SK-N-DZ (cell line): ENCODE results near the gene MPG.

Source experiments
- DNase-seq: peaks from one replicate; pipeline ENCODE4 v3.0.0-alpha.2; 2015; ENCODE audit warnings: low spot score

MPG gene

DNA sequence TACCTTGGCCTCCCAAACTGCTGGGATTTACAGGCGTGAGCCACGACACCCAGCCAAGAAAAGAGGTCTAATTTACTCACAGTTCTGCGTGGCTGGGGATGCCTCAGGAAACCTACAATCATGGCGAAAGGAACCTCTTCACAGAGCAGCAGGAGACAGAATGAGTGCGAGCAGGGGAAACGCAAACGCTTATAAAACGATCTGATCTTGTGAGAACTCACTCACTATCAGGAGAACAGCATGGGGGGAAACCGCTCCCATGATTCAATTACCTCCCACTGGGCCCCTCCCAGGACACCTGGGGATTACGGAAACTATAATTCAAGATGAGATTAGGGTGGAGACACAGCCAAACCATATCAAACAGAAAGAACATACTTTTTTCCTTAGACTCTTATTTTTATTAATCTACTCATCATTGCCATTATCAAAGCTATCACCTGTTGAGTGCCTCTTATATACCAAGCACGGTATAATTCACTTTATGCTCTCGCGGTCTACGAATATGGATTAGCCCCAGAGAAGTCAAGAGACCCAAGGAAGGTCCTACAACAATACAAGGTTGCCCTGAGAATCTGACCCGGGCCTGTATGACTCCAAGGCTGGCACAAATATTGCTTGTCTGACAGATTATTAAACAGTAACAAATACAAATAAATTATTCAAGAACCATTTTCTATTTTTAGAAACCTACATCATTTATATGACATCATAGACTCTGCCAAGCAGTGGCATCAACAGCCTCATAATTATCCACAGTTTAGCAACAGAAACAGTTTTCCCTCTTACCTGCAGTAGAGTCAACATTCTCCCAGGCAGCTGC, 27.0 kb upstream of the MPG start:
- DNase-seq: no peak

DNA sequence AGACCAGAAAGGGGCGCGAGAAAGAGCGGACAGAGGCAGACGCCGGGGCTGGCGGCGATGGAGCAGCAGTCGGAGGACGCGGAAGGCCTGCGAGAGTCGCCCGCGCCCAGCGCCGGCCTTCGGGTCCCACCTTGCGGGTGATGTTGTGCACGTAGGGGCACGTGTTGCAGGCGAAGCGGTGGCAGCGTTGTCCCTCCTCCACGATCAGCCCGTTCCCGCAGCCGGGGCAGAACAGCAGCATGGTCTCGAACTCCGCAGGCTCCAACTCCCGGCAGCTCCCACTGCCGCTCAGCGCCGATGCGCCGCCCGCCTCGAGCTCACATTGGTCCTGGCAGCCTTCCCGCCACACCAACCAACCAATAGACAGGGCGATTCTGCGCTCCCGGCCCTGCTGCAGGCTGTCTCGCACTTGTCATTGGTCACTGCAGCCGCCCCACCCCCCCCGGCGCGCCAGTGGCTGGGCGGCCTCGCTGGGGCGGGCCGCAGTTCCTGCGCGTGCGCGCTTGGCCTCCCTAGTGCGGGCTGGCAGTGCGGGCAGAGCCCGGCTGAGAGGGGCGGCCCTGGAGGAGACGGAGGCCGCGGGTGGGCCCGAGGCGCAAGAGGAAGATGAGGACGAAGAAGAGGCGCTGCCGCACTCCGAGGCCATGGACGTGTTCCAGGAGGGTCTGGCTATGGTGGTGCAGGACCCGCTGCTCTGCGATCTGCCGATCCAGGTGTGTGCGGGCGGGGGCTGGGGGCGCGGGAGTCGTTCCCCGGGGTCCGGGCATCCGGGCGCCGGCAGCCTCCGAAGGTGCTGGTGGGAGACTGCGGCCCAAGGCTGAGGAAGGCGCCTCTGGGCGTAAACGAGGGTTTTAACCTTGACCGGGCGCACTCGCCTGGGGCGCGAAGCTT, 24.4 kb upstream of the MPG start, which contains the start of the genes POLR3K and SNRNP25:
Gene POLR3K (minus strand): TSS at position 263 of the 891 bp plus-strand sequence. CDS start 22 bp downstream, at position 241.
Gene SNRNP25 (plus strand): TSS at position 483 of the 891 bp plus-strand sequence. CDS start 189 bp downstream, at position 672.
- peak; percentile 99 for DNase-seq

DNA sequence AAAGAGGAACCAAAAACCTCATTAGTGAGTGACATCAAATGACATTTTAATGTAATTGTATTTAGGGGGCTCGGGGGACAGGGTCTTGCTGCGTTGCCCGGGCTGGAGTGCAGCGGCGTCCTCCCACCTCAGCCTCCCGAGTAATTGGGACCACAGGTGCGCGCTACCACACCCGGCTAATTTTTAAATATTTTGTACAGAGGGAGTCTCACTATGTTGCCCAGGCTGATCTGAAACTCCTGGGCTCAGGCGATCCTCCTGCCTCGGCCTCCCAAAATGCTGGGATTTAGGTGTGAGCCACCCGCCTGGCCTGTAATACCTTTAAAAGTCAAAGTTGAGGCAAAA, 23.8 kb upstream of the MPG start:
- no peak for DNase-seq

DNA sequence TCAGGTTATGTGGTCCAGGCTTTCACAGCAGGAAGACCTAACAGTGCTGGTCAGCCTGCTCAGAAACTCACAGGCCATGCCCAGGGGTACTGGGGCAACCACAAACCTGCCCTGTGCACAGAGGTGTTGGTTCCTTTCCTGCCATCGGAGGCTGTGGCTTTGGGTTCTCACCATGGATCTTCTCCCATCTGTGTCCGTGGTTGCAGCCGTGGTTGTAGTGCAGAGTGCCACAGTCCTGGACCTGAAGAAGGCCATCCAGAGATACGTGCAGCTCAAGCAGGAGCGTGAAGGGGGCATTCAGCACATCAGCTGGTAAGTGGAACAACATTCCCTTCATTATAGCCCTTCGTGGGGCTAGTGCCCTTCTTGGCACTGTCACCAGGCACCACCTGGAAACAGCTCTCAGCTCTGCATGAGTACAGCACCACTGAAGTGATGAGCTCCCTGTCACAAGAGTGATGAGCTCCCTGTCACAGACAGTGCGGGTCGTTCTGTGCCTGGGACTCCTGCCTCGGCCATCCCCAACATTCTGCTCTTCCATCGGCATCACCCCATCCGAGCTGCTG, 22.4 kb upstream of the MPG start:
- DNase-seq: no peak

DNA sequence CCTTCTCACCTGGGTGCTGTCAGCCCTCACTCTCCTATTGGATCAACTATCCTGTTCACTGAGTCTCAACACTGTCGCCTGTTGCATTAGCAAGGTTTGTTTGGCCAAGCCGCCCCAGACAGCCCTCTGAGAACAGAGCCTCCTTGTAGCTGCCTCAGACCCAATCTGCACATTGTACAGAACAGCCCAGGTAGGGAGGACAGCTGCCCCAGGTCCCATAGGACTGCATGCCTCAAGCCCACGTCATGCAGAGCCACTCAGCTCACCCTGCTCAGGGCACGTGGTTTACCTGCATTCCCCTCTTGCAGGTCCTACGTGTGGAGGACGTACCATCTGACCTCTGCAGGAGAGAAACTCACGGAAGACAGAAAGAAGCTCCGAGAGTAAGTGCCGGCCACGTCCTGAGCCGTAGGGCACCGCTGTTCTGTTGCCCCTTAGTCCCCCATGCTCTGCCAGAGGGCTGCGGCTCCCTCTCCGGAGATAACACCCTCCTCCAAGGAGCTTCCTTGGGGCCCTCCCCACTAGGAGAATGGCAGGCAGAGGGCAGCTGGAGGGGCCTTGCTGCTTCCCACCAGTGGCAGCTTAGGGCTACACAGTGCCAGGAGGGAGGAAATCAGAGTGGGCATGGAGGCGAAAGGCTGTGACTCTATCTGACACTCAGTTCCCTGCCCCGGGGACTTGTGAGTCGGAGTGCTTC, 21.6 kb upstream of the MPG start:
- DNase-seq: no peak

DNA sequence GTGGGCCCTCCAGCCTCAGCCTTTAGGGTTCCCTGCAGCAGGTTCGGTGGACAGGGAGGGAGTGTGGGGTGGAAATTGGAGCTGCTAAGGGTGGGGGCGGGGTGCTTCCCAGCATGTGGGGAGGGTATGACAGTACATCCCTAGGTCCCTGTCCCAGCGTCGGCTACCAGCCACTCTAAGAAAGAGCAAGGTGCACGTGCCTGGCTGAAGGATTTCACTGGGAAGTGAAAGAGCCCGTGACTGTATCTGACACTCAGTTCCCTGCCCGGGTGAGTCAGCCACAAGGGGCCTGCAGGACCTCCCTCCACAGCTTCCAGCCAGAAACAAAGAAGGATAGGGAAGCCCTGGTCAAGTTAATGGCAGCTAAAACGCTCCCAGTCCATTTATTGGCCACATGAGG, 20.3 kb upstream of the MPG start:
- DNase-seq: no peak

DNA sequence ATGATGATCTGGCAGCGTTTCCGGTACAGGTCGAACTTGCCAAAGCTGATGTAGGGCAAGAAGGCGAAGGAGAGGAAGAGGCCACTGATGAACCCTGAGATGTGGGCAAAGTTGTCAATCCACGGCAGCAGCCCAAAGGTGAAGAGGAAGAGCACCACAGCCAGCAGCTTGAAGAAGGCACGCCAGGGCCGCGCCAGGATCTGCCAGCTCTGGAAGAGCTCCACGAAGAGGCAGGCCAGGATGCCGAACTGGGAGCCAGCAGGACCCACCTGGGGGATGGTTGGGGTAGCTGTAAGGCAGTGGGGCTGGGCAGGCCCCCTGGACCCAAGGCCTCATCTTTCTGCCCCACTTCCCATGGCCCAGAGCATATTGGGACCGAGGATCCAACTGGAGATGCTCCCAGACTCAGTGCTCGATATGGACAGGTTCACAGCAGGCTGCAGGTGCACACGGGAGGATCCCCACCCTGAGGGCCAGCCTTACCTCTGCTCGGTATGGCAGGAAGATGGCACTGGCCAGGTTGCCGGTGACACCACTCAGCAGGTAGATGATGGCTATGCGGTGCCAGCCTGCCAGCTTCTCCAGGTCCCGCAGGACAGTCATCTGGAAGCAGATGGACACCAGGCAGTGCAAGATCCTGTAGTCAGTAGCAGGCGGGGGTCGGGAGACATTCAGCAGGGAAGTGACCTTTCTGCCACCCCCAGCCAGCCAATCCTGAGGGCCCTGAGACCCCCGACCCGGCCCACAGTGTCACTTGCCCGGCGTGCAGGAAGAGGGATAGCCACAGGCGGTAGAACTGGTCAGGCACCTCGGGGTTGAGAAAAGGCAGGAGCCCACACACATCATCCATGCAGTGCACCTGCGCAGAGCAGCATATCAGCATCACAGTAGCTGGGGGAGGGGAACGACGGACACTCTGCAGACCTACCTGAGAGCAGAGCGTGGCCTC, 19.3 kb upstream of the MPG start:
- no peak for DNase-seq

DNA sequence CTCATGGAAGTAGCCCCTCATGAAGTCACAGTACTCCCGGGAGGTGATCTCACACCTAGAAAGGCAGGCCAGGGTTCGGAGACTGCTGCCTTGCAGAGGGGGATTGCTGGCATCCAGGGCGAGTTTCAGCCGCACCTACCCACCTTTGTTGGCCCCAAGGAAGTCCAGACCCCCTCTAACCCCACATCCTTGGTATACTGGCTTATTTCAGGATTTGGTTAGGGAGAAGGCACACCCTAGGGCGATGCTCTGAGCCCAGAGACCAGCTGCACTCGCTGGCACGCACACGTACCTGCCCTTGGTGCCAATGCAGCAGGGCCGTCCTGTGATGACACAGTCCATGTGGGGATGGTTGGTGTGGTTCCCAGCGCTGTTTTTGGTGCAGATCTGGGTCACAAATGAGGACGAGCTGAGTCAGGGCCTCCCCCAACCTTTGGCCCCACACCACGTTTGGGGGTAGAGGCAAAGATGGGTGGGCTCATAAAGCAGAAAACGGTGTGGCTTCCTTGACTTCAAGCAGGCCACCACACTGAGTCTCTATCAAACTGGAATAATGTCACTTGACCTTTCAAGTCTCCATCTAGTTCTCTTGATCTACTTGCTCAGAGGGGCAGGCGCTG, 18.5 kb upstream of the MPG start:
- DNase-seq: no peak

DNA sequence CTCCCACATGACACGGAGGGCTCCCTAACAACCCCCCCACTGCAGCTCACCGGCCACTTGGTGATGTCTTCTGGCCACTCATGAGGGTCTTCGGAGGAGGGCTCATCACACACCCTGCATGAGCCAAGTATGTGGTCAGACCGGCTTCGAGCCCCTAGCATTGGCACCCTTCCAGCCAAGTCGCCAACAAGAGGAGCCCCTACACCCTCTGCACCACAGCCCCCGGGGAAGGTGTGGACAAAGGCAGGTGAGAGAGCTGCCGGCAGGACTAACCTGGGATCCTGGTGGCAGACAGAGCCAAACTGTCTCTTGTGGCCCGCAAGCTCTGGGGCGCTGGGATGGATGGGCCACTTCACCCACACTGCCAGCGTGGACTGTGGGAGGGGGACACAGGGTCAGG, 17.9 kb upstream of the MPG start:
- no peak for DNase-seq

DNA sequence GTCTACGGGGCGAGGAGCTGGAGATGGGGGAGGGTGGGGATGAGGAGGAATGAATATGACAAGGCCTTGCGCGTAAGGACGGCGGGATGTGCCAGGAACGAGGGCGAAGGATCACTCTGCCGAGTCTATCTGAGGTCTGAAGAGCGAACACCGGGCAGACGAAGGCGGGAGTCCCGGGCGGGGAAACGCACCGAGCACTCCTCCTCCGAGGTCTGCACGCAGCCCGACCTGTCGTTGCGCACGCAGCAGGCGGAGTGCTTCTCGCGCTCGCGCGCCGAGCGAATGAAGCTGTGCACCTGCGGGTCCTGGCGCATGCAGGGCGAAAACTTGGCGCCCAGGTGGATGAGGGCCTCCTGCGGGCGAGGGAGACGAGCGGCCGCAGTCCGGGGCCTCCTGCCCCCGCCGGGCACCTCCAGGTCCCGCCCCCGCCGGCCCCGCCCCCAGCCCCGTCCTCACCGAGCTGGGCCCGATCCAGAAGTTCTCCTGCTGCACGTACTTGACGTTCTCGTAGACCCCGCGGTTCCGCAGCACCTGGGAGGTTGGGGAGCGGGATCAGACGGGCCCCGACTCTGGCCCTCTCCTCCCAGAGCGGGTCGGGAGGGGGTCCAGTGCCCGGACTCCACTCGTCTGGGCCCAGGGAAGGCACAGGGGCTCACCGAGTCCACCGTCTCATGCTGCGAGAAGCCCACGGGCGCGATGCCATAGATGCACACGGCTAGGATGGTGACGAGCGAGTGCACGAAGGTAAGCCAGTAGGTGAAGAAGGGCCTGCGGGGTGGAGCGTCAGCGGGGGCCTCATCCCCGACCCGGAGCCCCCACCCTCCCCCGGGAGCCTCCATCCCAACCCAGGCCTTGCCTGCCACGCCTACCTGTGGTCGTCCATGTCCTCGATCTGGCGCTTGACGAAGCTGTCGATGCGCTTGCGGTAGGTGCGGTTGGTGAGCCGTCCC, 16.8 kb upstream of the MPG start:
- no peak for DNase-seq

DNA sequence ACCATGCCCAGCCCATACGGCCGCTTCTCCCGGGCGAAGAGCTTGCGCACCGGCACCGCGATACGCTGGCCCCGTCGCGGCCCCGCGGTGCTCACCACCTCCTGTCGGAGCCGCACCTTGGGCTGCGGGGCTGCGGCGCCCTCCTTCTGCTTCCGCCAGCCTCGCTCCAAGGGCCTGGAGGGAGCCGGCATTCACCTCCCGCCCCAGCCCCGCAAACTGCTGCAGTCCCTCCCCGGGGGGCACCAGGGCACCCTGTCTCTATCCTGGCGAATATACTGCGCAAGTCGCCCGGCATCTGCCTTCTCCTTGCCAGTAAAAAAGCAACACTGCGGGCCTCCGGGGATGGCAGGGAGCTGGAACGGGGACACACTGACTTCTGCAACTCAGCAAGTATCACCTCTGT, 16.1 kb upstream of the MPG start:
- no peak for DNase-seq

DNA sequence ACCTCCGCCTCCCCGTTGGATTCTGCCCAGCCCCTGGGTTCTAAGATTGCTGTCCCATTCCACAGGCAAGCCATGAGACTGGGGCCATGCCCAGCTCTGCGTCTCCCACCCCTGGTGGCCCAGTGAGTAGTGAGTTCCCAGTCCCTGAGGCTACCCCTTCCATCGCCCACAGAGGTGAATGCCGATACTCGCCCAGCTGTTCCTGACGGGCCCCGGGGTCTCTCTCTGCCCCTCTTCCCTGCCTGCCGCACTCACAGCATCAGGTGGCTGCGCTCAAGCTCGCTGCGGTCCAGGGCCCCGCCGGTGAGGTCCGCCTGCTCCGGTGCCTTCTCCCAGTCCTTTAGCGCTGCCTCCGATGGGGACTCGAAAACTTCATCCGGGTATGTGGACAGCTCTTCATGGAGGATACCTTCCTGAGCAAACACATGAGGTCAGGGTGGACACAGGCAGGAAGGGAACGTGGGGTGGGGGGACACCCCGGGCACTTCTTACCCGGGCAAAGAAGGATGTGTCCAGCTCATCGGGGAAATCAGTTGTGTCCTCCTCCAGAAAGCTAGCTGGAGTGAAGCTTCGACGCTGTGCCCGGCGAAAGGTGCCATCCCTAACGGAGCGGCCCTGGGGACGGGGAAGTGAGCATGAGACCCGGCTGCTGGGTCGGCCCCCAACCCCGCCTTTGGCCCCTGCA, 15.6 kb upstream of the MPG start:
- no peak for DNase-seq

DNA sequence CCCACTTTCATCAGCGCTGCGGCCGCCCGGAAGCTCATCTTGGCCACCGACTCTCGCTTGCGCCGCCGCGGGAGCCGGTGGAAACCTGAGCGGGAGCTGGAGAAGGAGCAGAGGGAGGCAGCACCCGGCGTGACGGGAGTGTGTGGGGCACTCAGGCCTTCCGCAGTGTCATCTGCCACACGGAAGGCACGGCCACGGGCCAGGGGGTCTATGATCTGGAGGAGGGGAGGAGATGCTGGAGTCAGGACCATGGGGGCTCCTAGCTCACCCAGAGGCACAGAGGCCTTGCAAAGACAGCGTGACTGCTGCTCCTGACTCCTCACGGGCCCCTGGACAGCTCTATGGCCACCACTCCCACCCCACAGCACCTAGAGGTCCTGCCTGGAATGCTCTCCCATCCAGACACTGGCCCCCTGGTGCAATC, 15.0 kb upstream of the MPG start:
- no peak for DNase-seq

DNA sequence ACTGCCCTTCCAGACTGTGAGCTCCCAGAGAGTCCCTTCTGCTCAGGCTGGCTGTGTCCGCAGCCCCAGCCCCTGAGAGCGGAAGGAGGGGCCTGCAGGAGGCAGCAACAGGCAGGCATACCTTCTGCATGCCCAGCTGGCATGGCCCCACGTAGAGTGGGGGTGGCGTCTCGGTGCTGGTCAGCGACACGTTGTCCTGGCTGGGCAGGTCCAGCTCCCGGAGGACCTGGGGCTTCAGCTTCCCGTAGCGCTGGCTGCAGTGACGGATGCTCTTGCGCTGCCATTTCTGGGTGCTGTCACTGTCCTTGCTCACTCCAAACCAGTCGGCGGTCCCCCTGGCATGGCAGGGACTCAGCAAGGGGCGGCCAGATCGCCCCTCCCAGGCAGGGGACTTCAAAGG, 14.6 kb upstream of the MPG start:
- DNase-seq: no peak

DNA sequence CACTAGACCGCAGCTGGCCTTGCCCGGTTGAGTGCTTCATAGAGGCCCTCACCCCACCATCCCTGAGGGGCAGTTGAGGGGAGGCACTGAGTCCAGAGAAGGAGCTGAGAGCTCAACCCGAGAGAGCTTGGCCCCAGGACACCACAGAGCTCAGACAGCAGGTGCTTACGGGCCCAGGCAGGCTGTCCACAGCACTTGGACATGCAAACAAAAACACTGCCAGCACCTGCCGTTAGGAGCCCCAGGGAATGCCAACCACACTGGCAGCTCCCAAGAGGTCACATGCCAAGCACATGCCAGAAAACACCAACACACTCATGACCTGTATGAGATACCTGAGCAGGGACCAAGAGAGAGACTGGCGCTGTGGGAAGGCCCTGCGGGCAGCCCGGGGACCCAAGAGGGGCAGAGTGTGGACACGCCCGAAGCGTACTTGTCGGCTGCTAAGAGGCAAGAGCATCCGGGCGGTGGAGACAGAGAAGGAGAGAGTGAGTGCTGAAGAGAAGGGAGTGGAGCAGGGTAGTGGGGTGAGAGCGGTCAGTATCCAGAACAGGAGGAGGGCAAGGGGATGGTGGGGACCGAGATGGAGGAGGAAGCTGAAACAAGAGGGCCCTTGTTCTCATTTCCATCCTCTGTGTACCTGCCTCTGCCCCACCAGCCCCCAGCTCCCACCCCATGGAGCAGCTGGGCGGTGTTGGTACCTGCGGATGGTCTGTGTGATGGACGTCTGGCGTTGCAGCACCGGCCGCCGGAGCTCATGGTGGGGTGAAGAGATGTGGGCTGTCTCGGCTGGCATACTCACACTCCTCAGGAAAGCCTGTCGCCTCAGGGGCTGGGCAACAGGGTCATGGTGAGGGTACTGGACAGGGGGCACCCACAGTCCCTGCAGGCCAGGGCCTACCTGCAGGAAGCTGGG, 13.8 kb upstream of the MPG start:
- no peak for DNase-seq

DNA sequence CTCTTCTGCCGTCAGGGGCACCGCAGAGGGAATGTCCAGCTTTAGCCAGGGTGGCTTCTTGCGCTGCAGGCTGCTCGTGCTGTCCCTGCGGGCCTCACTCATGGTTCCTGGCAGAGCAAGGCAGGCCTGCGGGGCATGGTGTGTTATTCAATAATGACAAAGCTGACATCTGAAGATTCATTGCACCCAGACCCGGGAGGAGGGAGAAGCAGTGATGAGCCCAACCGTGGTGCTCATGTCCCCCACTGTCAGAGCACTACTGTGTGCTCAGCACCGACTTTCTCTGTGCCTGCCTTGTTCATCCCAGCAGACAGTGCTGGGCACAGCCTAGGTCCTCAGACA, 13.1 kb upstream of the MPG start:
- no peak for DNase-seq

DNA sequence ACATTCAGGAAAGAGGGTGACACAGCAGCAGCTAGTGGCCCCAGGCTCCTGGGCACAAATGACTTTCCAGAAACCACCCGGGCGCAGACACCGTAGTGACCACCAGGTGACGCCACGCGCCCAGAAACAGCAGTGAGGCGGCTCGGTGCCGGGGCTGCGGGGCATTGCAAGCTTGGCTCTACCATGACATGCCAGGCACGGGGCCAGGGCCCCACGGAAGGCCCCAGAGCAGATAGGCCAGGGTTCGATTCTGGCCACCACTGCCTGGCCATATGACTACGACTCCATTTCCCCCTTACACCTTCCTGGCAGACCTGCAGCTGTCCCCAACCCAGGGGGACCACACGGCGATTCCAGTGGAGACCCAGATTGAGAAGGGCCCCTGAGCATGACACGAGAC, 12.3 kb upstream of the MPG start:
- peak; percentile 74 for DNase-seq
